Measurements from ENCODE around the gene CAPN2.

Gene CAPN2

DNA sequence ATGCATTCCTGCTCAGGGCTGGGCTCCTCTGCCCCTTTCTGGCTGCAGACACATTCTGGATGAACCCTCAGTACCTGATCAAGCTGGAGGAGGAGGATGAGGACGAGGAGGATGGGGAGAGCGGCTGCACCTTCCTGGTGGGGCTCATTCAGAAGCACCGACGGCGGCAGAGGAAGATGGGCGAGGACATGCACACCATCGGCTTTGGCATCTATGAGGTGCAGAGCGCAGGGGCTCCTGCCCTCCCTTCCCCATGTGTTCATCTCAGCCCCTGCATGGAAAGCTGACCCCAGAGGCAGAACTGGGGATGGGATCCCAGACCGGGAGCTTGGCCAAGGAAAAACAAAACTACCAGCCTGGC is 43.1 kb downstream of the CAPN2 start:
- TF ChIP-seq, protein P1, sequence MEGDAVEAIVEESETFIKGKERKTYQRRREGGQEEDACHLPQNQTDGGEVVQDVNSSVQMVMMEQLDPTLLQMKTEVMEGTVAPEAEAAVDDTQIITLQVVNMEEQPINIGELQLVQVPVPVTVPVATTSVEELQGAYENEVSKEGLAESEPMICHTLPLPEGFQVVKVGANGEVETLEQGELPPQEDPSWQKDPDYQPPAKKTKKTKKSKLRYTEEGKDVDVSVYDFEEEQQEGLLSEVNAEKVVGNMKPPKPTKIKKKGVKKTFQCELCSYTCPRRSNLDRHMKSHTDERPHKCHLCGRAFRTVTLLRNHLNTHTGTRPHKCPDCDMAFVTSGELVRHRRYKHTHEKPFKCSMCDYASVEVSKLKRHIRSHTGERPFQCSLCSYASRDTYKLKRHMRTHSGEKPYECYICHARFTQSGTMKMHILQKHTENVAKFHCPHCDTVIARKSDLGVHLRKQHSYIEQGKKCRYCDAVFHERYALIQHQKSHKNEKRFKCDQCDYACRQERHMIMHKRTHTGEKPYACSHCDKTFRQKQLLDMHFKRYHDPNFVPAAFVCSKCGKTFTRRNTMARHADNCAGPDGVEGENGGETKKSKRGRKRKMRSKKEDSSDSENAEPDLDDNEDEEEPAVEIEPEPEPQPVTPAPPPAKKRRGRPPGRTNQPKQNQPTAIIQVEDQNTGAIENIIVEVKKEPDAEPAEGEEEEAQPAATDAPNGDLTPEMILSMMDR (IDR thresholded peaks at IDR 0.05; ENCODE audit: control insufficient read depth, insufficient read depth, low read depth, low read length, missing control alignments), result no peak
- no peak for DNase-seq (ENCODE audit: low read depth)
- H3K4me3 ChIP-seq (ENCODE audit: control insufficient read depth, low read depth, low read length), result no peak overlapping the region

DNA sequence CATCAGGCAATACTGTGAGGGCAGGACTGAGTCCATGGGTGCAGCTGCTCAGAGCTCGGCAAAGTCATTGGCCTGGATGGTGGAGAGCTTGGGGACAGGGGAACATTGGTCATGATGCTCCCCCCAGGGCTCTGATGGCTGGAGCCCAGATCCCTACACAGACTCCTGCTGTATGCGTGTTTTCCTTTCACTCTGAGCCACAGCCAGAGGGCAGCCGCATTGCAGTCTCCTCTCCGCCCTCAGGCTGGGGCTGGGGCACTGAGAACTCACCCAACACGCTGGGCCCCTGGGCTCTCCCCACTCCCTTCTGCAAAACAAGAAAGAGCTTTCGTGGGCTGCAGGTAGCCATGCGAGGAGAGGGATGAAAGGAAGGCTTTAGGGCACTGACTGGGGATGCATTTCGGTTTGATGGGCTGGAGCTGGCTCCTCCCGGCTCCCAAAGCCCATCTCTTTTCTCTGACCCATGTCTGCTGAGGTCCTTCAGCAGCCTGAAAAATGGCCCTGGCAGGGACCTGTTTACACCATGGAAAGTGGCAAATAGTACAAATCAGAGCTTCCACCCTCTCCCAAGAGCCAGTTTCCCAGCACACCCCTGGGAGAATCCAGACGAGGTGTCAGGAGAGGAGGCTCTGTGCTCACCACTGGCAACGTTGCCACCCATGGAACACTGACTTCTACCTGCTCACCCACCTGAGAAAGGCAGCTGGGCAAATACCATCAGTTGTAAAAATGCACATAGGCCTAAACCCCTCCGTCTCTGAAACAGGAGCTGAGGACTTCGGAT is 43.8 kb downstream of the CAPN2 start:
- H3K4me3 ChIP-seq (ENCODE audit: control insufficient read depth, low read depth, low read length), result no peak overlapping the region
- no peak for DNase-seq (ENCODE audit: low read depth)
- TF ChIP-seq, protein P1 (IDR thresholded peaks at IDR 0.05; ENCODE audit: control insufficient read depth, insufficient read depth, low read depth, low read length, missing control alignments), result no peak

DNA sequence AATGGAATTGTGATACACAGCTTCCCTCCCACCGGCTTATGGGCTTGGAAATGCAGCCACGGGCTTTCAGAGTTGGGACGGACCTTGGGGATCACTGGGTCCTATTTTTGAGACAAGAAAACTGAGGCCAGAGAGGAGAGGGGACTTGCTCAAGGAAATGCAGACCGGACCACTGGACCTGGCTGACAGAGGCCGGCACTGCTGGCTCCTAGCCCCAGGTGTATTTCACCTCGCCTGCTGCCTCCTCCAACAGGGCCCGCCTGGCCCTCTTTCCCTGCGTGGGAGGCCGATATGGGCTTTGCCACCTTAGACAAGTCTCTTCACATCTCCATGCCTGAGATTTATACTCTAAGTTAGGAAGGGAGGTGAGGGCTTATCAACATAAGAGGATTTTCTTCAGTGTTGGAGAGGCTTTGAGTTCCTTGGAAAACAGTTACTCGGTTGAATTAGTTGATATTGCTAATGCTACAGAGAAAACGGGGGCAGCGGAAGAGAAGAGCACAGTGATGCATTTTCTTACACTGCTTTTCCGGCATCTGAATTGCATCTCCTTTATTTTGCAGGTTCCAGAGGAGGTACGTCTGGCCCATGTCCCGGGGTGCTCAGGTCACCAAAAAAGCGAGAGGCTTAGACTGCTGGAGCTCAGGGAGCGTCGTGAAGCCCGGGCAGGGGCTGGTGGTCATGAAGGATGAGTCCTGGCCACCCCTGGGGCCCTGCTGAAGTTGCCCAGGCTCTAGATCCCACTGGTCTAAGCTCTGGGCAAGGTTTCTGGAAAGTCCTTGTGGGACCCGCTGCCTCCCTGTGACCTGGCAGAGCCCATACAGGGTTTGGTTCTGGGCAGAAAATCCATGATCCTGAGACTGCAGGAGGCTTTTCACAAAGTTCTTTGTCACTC is 44.7 kb downstream of the CAPN2 start:
- no peak for DNase-seq (ENCODE audit: low read depth)
- H3K4me3 ChIP-seq (ENCODE audit: control insufficient read depth, low read depth, low read length), result no peak overlapping the region
- TF ChIP-seq, protein P1 (IDR thresholded peaks at IDR 0.05; ENCODE audit: control insufficient read depth, insufficient read depth, low read depth, low read length, missing control alignments), result no peak

DNA sequence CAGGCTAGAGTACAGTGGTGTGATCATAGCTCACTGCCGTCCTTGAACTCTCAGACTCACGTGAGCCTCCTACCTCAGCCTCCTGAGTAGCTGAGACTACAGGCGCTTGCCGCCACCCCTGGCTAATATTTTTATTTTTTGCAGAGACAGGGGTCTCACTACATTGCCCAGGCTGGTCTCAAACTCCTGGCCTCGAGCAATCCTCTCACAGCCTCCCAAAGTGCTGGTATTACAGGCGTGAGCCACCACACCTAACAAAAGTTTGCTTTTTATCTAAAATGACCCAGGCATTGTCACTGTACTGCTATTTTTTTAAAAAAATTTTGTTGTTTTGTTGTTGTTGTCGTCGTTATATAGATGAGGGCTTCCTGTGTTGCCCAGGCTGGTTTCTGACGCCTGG is 46.4 kb downstream of the CAPN2 start:
- TF ChIP-seq, protein P1 (IDR thresholded peaks at IDR 0.05; ENCODE audit: control insufficient read depth, insufficient read depth, low read depth, low read length, missing control alignments), result no peak
- no peak for DNase-seq (ENCODE audit: low read depth)
- H3K4me3 ChIP-seq (ENCODE audit: control insufficient read depth, low read depth, low read length), result no peak overlapping the region

DNA sequence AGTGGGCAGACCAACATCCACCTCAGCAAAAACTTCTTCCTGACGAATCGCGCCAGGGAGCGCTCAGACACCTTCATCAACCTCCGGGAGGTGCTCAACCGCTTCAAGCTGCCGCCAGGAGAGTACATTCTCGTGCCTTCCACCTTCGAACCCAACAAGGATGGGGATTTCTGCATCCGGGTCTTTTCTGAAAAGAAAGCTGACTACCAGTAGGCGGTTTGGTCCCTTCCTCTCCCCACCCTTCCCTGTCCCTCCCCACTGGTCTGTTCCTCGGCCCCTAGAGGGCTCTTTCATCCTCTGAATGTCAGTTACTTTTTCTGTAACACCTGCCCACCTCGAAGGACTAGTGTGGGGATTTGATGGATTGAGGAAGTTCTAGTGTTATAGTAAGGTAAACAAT is 46.9 kb downstream of the CAPN2 start:
- no peak overlapping the region for H3K4me3 ChIP-seq (ENCODE audit: control insufficient read depth, low read depth, low read length)
- no peak for DNase-seq (ENCODE audit: low read depth)
- TF ChIP-seq, protein P1 (IDR thresholded peaks at IDR 0.05; ENCODE audit: control insufficient read depth, insufficient read depth, low read depth, low read length, missing control alignments), result no peak

DNA sequence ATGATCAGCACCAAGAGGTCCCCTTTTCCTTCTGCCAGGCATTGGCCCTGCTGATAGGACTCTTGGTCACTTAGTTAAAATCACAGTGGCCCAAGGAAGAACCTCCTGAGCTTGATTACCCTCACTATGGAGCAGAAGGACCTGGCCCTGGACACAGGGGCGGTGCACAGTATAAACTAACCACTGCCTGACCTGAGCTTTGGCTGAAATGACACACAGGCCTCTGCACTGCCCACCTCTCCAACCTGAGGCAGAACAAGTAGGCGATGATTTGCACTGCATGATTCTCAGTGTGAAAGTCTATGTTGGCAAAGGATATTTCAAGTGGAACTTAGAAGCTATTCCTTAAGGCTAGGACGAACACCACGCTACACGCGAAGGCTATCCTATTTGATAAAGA is 48.5 kb downstream of the CAPN2 start:
- DNase-seq (ENCODE audit: low read depth), result no peak
- no peak overlapping the region for H3K4me3 ChIP-seq (ENCODE audit: control insufficient read depth, low read depth, low read length)
- TF ChIP-seq, protein P1 (IDR thresholded peaks at IDR 0.05; ENCODE audit: control insufficient read depth, insufficient read depth, low read depth, low read length, missing control alignments), result no peak
